NCI-H446 (cell line): ENCODE results near the gene SESTD1.
"Not testable (repeated sequence)": the region's sequence is repeated elsewhere in the genome, so short reads cannot be mapped to it uniquely, and the experiment has no call there.

Experiments used
- DNase-seq, 2 experiments: peaks; one replicate each; lab custom pipeline; 2025; lab: John Stamatoyannopoulos, UW

SESTD1 gene

GRCh38 chr2:179237209-179237946, 27.3 kb downstream of the SESTD1 start:
- DNase-seq = peak in 1 of 2 experiments; percentile 31

- no peak for DNase-seq
Observed at GRCh38 chr2:179235463-179236108, 29.0 kb downstream of the SESTD1 start.

GRCh38 chr2:179234658-179235240, 29.9 kb downstream of the SESTD1 start:
- no peak for DNase-seq

GRCh38 chr2:179233626-179234430, 30.8 kb downstream of the SESTD1 start:
- DNase-seq = no peak

GRCh38 chr2:179233083-179233490, 31.5 kb downstream of the SESTD1 start:
- no peak for DNase-seq

GRCh38 chr2:179226961-179227259, 37.7 kb downstream of the SESTD1 start:
- no peak for DNase-seq

- DNase-seq = peak; percentile 72 to 84
Observed at GRCh38 chr2:179226203-179226960, 38.2 kb downstream of the SESTD1 start.

- no peak for DNase-seq
Observed at GRCh38 chr2:179224361-179224760, 40.3 kb downstream of the SESTD1 start.

- DNase-seq = no peak
Observed at GRCh38 chr2:179222076-179222475, 42.6 kb downstream of the SESTD1 start.

GRCh38 chr2:179218848-179219594, 45.6 kb downstream of the SESTD1 start:
- DNase-seq = peak; percentile 54 to 74

GRCh38 chr2:179214671-179215070, 50.0 kb downstream of the SESTD1 start:
- not testable (repeated sequence) for DNase-seq

GRCh38 chr2:179211355-179211754, 53.3 kb downstream of the SESTD1 start:
- no peak for DNase-seq

GRCh38 chr2:179208277-179208676, 56.4 kb downstream of the SESTD1 start:
- DNase-seq = not testable (repeated sequence)

- no peak for DNase-seq
Observed at GRCh38 chr2:179207047-179207446, 57.6 kb downstream of the SESTD1 start.

- DNase-seq = no peak
Observed at GRCh38 chr2:179201869-179202268, 62.8 kb downstream of the SESTD1 start.

- not testable (repeated sequence) for DNase-seq
Observed at GRCh38 chr2:179195926-179196590, 68.6 kb downstream of the SESTD1 start.

- DNase-seq = no peak
Observed at GRCh38 chr2:179195141-179195540, 69.5 kb downstream of the SESTD1 start.

- no peak for DNase-seq
Observed at GRCh38 chr2:179193759-179194394, 70.8 kb downstream of the SESTD1 start.

- no peak for DNase-seq
Observed at GRCh38 chr2:179191110-179191509, 73.5 kb downstream of the SESTD1 start.

GRCh38 chr2:179186126-179186525, 78.5 kb downstream of the SESTD1 start:
- no peak for DNase-seq
